ENCODE measurements around the gene CCDC89.

The CCDC89 gene

GRCh38 chr11:85685820-85686459 lies at the start of gene CCDC89:
Gene CCDC89 (minus strand): TSS chr11:85686195. CDS start chr11:85686130, 65 bp downstream.
- DNase-seq: peak; percentile 76

- DNase-seq: no peak
These were observed 47.0 kb upstream of the CCDC89 start for GRCh38 chr11:85732965-85733364.

GRCh38 chr11:85726381-85726780 lies 40.4 kb upstream of the CCDC89 start:
- DNase-seq: no peak

- no peak for DNase-seq
These were observed 39.7 kb upstream of the CCDC89 start for GRCh38 chr11:85725510-85726258.

- DNase-seq: no peak
These were observed 38.9 kb upstream of the CCDC89 start for GRCh38 chr11:85724748-85725465.

- DNase-seq: no peak
These were observed 37.1 kb upstream of the CCDC89 start for GRCh38 chr11:85723088-85723487.

GRCh38 chr11:85721191-85721590 lies 35.2 kb upstream of the CCDC89 start:
- no peak for DNase-seq

GRCh38 chr11:85718991-85719807 lies 33.2 kb upstream of the CCDC89 start:
- no peak for DNase-seq

GRCh38 chr11:85718126-85718943 lies 32.3 kb upstream of the CCDC89 start:
- no peak for DNase-seq

GRCh38 chr11:85717429-85717828 lies 31.4 kb upstream of the CCDC89 start:
- no peak for DNase-seq

- DNase-seq: no peak
These were observed 27.0 kb upstream of the CCDC89 start for GRCh38 chr11:85712953-85713352.

- DNase-seq: no peak
These were observed 24.9 kb upstream of the CCDC89 start for GRCh38 chr11:85710917-85711316.

- no peak for DNase-seq
These were observed 24.1 kb upstream of the CCDC89 start for GRCh38 chr11:85709941-85710702.

GRCh38 chr11:85705800-85706199 lies 19.8 kb upstream of the CCDC89 start:
- DNase-seq: no peak

- no peak for DNase-seq
These were observed 19.0 kb upstream of the CCDC89 start for GRCh38 chr11:85704967-85705366.

- DNase-seq: no peak
These were observed 14.2 kb upstream of the CCDC89 start for GRCh38 chr11:85699957-85700741.

- no peak for DNase-seq
These were observed 12.2 kb upstream of the CCDC89 start for GRCh38 chr11:85698195-85698594.

GRCh38 chr11:85697747-85698146 lies 11.8 kb upstream of the CCDC89 start:
- no peak for DNase-seq

GRCh38 chr11:85695546-85695945 lies 9.6 kb upstream of the CCDC89 start:
- no peak for DNase-seq

GRCh38 chr11:85694385-85694980 lies 8.5 kb upstream of the CCDC89 start:
- no peak for DNase-seq
